NB4 (cell line): ENCODE data around the gene MRFAP1L1.
"Not testable (repeated sequence)": the region's sequence is repeated elsewhere in the genome, so short reads cannot be mapped to it uniquely, and the experiment has no call there.

ENCODE experiments used
- DNase-seq: peaks from one replicate; pipeline ENCODE4 v3.0.0; 2010; ENCODE audit warnings: low read depth
- H3K4me3 ChIP-seq: one replicate; pipeline ENCODE4 v1.5.1; 2011; ENCODE audit warnings: mild to moderate bottlenecking, low read depth, low read length, moderate library complexity
- MYC ChIP-seq: IDR thresholded peaks from 2 replicates; pipeline ENCODE4 v1.6.1; 2011; ENCODE audit warnings: low read depth, low read length
- POLR2A ChIP-seq: IDR thresholded peaks from 2 replicates; pipeline ENCODE4 v1.6.1; 2011; ENCODE audit warnings: mild to moderate bottlenecking; ENCODE audit not compliant: insufficient read length; ENCODE audit errors: extremely low read depth
- TF ChIP-seq, protein P1 (sequence below): IDR thresholded peaks from one replicate; pipeline ENCODE4 v1.5.1; 2012; ENCODE audit warnings: low read depth, low read length
- TF ChIP-seq, protein P2 (sequence below): IDR thresholded peaks from 2 replicates; pipeline ENCODE4 v1.6.1; 2011; ENCODE audit warnings: low read depth, low read length

Gene MRFAP1L1

DNA sequence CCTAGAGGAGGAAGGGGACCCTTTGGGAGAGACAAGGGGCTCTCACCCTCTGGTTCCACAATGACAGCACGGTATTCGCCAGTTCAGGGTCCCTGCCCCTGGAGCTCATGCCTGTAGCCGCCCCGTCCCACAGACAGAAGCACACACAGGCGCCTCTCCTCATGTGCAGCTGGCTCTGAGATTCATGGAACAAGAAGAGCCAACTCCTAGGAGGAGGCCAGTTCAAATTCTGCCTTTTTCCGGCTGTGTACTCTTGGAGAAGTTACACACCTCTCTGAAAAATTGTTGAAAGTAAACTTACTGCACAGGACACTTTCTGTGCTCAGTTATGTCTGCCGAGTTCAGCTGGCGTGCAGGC lies 21.6 kb upstream of the MRFAP1L1 start:
- TF ChIP-seq, protein P1, sequence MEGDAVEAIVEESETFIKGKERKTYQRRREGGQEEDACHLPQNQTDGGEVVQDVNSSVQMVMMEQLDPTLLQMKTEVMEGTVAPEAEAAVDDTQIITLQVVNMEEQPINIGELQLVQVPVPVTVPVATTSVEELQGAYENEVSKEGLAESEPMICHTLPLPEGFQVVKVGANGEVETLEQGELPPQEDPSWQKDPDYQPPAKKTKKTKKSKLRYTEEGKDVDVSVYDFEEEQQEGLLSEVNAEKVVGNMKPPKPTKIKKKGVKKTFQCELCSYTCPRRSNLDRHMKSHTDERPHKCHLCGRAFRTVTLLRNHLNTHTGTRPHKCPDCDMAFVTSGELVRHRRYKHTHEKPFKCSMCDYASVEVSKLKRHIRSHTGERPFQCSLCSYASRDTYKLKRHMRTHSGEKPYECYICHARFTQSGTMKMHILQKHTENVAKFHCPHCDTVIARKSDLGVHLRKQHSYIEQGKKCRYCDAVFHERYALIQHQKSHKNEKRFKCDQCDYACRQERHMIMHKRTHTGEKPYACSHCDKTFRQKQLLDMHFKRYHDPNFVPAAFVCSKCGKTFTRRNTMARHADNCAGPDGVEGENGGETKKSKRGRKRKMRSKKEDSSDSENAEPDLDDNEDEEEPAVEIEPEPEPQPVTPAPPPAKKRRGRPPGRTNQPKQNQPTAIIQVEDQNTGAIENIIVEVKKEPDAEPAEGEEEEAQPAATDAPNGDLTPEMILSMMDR = no peak
- no peak for TF ChIP-seq MYC
- TF ChIP-seq, protein P2, sequence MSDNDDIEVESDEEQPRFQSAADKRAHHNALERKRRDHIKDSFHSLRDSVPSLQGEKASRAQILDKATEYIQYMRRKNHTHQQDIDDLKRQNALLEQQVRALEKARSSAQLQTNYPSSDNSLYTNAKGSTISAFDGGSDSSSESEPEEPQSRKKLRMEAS = no peak
- DNase-seq = no peak
- no peak overlapping the region for H3K4me3 ChIP-seq

DNA sequence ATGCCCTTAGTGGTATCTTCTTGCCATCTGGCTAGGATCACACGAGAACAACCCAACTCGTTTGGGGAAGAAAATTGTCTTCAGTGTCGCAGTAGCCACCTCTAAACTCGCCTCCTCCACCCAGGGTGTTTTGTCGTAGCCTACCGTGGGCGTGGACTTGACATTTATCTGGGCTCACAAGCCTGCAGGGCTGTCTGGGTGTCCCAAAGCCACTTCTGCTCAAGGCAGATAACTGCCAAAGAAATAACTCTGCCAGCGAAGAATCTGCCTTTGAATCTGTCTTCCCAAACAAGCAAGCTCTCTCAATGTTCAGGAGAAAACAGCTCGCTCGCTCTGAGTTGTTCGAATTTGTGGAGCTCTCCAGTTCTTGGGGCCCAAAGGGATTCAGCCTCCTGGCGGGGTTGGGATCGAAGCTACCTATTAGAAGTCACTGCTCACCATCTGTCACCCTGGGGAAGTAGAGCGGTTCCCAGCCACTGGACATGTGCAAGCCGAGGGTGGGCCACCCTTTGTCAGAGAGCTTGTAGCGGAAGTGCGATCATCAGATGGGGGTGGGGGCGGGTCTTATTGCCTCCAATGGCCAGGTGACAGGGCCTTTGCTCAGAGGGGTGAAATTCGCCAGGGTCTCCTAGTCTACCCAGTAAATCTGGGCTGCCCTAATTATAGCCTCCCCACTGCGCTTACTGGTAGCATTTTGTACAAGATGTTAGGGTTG lies 21.1 kb upstream of the MRFAP1L1 start:
- TF ChIP-seq MYC (no peak), POLR2A (no peak)
- TF ChIP-seq, protein P1 = no peak
- TF ChIP-seq, protein P2 = no peak
- peak; percentile 47 for DNase-seq

DNA sequence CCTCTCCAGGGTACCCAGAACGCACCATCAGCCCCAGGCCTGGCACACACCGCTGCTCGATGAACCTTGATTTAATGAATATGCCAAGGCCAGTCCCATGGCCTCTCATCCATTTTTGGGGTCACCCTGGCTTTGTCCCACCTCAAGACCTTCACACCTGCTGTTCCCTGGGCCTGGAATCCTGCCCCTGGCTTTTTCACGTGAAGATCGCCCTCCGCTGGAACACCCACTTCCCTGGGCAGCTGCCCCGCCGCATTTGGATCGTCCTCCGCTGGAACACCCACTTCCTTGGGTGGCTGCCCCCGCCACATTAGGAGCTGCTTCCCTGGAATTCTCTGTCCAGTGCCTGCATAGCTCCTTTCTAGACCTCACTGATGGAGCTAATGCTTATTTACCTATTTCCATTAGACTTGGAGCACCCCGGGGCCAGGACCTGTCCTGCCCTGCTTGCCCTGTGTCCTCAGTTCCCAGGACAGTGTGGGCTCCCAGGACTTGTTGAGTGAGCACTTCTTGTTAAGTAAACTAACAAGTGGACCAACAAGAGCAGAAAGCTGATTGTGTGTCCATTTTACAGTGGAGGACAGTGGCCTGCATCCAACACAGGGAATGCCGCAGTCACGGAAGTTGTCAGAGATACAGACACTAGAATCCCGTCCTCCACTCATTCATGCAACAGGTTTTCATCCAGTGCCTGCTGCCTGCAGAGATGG lies 18.8 kb upstream of the MRFAP1L1 start:
- TF ChIP-seq POLR2A = no peak
- no peak for DNase-seq
- H3K4me3 ChIP-seq = no peak overlapping the region

More for the DNA sequence above, 21.1 kb upstream of the MRFAP1L1 start:
- no peak overlapping the region for H3K4me3 ChIP-seq

DNA sequence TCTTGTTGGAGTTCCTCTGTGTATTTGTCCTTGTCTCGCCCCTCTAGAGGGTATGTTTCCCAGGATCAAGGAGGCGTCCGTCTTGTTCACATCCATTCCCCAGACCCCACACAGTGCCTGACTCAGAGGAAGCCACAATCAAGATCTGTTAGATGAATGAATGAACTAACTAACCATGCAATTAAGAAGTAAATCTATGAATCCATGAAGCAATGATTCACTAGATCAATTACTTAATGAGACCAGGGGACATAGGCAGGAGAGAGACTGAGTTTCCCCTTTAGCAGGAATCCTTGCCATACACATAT lies 18.2 kb upstream of the MRFAP1L1 start:
- no peak for DNase-seq
- H3K4me3 ChIP-seq = no peak overlapping the region
- no peak for TF ChIP-seq MYC
- TF ChIP-seq POLR2A = no peak
- TF ChIP-seq, protein P1 = no peak
- TF ChIP-seq, protein P2 = no peak

DNA sequence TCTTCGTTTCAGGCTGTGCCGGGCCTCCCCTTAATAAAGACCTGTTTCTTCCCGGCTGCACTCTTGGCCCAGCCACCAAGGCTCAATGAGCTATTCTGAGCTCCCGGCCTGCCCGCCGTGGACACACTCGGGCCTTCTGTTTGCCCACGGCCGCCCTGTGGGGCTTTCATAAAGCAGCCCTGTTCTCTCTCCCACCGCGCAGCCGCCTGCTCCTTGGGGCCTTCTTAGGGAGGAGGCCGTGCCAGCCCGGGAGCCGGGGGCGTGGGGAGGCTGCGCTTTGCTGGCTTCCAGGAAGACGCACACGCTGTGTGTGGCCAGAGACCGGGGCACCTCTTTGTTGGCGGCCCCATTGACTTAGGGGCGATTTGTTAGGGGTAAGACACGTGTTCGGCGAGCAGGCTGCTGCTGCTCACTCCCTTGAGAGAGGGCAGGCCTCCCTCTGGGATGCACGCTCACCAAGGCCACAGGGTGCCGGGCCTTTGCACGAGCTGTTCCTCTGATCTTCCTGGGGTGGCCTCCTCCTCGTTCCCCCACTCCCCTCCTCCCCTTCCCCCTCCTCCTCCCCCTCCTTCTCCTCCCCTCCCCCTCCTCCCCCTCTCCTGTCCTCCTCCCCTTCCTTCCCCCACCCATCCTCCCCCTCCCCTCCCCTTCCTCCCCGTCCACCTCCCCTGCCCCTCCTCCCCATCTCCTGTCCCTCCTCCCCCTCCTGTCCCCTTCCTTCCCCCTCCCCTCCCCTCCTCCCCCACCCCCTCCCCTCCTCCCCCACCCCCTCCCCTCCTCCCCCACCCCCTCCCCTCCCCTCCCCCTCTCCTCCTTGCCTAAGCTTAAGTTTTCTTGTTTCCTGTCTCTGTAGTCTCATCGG lies 17.6 kb upstream of the MRFAP1L1 start:
- peak; percentile 70 for TF ChIP-seq MYC
- TF ChIP-seq, protein P2 = peak; percentile 91
- TF ChIP-seq POLR2A = no peak
- TF ChIP-seq, protein P1 = no peak
- H3K4me3 ChIP-seq = no peak overlapping the region
- peak; percentile 89 for DNase-seq

DNA sequence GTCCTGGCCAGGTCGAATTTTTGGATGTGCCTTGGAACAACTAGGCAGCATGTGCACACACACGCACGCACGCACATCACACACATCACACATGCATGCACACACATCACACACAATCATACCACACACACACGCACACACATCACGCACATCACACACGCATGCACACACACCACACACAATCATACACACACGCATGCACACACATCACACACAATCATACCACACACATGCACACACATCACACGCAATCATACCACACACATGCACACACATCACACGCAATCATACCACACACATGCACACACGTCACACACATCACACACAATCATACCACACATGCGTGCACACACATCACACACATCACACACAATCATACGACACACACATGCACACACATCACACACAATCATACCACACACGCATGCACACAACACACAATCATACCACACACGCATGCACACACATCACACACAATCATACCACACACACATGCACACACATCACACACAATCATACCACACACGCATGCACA lies 15.8 kb upstream of the MRFAP1L1 start:
- H3K4me3 ChIP-seq, DNase-seq: not testable (repeated sequence)
- TF ChIP-seq, protein P2 = peak; percentile 10; the same call in 1 of the 2 replicates
